ENCODE measurements around the gene GSTP1.
A peak's percentile ranks its signal among the peaks of the same experiment; 100 is the strongest.
"Not testable (repeated sequence)": the region's sequence is repeated elsewhere in the genome, so short reads cannot be mapped to it uniquely, and the experiment has no call there.

GSTP1 gene

GRCh38 chr11:67583247-67584204, at the start of gene GSTP1:
Gene GSTP1, plus strand, starts transcription at chr11:67583812. Its CDS starts 32 bp downstream, at chr11:67583844.
- peak; percentile 40 to 74 (median 44) for DNase-seq (ENCODE audit: low read depth in 3 of 3, low spot score in 1 of 3)

- no peak for DNase-seq (ENCODE audit: low read depth in 3 of 3, low spot score in 1 of 3)
Observed at GRCh38 chr11:67534070-67534679, 49.4 kb upstream of the GSTP1 start.

- DNase-seq (ENCODE audit: low read depth in 3 of 3, low spot score in 1 of 3) = no peak
Observed at GRCh38 chr11:67535561-67535960, 48.1 kb upstream of the GSTP1 start.

DNA sequence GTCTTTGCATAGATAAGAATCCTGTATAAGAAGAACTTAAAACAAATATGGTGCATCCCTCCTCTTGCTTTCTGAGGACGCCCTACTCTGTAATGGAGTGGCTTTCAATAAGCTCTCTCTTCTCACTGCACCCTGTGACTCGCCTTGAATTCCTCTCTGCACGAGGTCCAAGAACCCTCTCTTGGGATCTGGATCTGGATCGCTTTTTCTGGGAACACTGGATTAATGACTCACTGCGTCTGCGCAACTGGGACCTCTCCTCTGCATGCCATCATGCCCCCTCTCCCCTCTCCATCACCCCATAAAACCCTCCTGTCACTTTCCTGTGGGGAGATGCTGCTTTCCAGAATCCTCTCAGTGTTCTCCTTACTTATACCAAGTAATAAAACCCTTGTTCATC, 45.3 kb upstream of the GSTP1 start:
- no peak for DNase-seq (ENCODE audit: low read depth in 3 of 3, low spot score in 1 of 3)

- no peak for DNase-seq (ENCODE audit: low read depth in 3 of 3, low spot score in 1 of 3)
Observed at GRCh38 chr11:67538823-67539505, 44.6 kb upstream of the GSTP1 start.

GRCh38 chr11:67539550-67539949, 44.1 kb upstream of the GSTP1 start:
- no peak for DNase-seq (ENCODE audit: low read depth in 3 of 3, low spot score in 1 of 3)

GRCh38 chr11:67541198-67541597, 42.4 kb upstream of the GSTP1 start:
- DNase-seq (ENCODE audit: low read depth in 3 of 3, low spot score in 1 of 3) = no peak

GRCh38 chr11:67542169-67542568, 41.4 kb upstream of the GSTP1 start:
- no peak for DNase-seq (ENCODE audit: low read depth in 3 of 3, low spot score in 1 of 3)

GRCh38 chr11:67542971-67543370, 40.6 kb upstream of the GSTP1 start:
- no peak for DNase-seq (ENCODE audit: low read depth in 3 of 3, low spot score in 1 of 3)

- no peak for DNase-seq (ENCODE audit: low read depth in 3 of 3, low spot score in 1 of 3)
Observed at GRCh38 chr11:67543585-67543984, 40.0 kb upstream of the GSTP1 start.

DNA sequence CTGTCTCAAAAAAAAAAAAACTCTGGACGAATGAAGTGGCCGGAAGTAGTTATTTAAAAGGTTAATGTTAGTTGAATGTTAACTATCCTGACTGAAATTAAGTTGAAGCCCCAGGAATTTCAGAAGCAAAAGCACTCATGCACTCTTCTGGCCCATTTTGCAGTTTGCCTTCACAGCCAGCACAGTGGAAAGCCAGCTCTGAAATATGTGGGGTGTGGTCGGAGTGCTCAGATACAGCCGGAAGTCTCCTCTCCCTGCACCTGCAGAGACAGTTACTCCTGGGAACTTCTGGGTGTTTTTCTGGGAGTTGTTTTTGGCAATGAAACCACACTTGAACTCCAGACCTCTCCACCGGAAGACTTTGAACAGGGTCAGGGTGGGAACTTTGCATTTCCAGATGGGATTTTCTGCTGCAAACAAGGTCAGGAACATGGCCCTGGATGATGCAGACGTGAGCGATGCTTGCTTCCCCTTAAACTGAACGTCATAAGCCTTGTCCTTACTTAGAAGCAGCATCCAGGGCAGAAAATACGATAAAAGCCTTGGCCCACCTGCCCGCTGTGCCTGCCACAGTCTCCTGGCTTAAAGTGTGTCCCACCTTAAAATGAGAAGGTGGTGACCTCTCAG, 38.9 kb upstream of the GSTP1 start:
- no peak for DNase-seq (ENCODE audit: low read depth in 3 of 3, low spot score in 1 of 3)

DNA sequence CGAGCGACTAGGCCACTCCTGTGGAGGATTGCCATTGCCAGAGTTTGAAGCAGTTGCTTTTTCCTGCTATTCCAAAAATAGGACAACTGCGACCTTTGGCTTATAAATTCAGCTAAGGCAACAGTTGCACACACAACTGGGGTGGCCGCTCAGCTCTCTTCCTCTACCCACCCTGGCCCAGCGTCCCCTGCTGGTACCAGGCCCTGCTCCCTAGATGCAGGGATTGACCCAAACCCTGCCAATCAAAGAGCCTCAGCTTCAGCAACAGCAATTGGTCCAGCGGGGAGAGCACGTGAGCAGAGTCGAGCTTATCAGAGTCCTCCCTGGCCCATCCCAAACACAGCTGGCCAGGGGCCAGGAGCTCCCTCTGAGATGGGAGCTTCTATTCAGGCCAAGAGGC, 38.3 kb upstream of the GSTP1 start:
- DNase-seq (ENCODE audit: low read depth in 3 of 3, low spot score in 1 of 3) = no peak

DNA sequence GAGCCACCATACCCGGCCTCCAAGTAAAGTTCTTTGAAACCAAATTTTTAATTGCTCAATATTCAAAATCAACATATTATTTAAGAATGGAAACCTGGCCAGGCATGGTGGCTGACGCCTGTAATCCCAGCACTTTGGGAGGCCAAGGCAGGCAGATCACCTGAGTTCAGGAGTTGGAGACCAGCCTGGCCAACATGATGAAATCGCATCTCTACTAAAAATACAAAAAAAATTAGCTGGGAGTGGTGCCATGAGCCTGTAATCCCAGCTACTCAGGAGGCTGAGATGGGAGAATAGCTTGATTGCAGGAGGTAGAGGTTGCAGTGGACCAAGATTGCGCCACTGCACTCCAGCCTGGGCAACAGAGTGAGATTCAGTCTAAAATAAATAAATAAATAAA, 35.5 kb upstream of the GSTP1 start:
- not testable (repeated sequence) for DNase-seq (ENCODE audit: low read depth in 3 of 3, low spot score in 1 of 3)

- no peak for DNase-seq (ENCODE audit: low read depth in 3 of 3, low spot score in 1 of 3)
Observed at GRCh38 chr11:67548555-67549110, 35.0 kb upstream of the GSTP1 start.

GRCh38 chr11:67551127-67551526, 32.5 kb upstream of the GSTP1 start:
- no peak for DNase-seq (ENCODE audit: low read depth in 3 of 3, low spot score in 1 of 3)

DNA sequence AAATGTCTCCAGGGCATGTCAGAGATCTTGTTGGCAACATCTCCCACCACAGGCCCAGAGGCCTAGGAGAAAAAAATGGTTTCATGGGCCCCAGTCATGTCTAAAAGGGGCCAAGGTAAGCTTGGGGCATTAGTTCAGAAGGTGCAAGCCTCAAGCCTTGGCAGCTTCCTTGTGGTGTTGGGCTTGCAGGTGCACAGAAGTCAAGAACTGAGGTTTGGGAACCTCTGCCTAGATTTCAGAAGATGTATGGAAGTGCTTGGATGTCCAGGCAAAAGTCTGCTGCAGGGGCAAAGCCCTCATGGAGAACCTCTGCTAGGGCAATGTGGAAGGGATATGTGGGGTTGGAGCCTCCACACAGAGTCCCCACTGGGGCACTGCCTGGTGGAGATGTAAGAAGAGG, 31.9 kb upstream of the GSTP1 start:
- not testable (repeated sequence) for DNase-seq (ENCODE audit: low read depth in 3 of 3, low spot score in 1 of 3)

DNA sequence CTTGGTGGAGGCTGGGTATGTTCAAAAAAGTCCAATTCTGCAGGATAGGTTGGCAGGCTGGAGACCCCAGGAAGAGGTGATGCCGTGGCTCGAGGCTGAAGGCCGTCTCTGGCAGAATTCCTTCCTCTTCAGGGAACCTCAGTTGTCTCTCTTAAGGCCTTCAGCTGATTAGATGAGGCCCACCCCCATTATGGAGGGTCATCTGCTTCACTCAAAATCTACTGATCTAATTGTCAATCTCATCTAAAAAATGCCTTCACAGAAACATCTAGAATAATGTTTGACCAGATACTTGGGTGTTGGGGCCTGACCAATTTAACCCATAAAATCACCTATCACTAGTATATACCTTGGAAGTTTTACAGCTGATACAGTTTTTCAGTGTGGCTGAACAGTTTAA, 27.4 kb upstream of the GSTP1 start:
- no peak for DNase-seq (ENCODE audit: low read depth in 3 of 3, low spot score in 1 of 3)

GRCh38 chr11:67558084-67558772, 25.4 kb upstream of the GSTP1 start:
- no peak for DNase-seq (ENCODE audit: low read depth in 3 of 3, low spot score in 1 of 3)

- no peak for DNase-seq (ENCODE audit: low read depth in 3 of 3, low spot score in 1 of 3)
Observed at GRCh38 chr11:67561971-67562619, 21.5 kb upstream of the GSTP1 start.
